GM20431 (cell line): ENCODE measurements around the gene DAO.
"Not testable (repeated sequence)": the region's sequence is repeated elsewhere in the genome, so short reads cannot be mapped to it uniquely, and the experiment has no call there.

ENCODE experiments used
- in situ Hi-C: fragments of 300-500 bp; cut with MseI, MboI; formaldehyde crosslinking; loops from one replicate; pipeline ENCODE4 v1.15.0; 2020; ENCODE audit warnings: low sequenced_read_pairs; ENCODE audit not compliant: unreplicated experiment

DAO gene

GRCh38 chr12:108879615-108880254, at the start of gene DAO:
DAO (plus strand) TSS chr12:108880092; CDS start chr12:108885007, 4,915 bp downstream.
- in situ Hi-C loops, result no loop called here

- in situ Hi-C loops, result no loop called here
These were observed 48.4 kb upstream of the DAO start for GRCh38 chr12:108831309-108831991.

DNA sequence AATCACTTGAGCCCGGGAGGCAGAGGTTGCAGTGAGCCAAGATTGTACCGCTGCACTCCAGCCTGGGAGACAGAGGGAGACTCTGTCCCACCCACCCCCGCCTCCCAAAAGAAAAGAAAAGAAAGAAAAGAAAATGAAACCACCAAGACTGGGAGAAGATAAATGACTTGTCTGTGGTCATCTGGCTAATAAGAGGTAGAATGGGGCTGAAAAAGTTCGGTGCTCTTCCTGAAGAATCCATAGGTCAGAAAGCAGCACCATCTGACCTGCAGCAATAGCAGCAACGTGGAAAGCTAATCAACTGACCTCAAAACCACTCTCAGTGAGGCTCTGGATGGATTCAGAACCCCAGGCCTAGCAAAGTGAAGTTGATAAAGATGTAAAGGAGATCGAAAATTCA, 47.7 kb upstream of the DAO start:
- in situ Hi-C loops, result no loop called here

DNA sequence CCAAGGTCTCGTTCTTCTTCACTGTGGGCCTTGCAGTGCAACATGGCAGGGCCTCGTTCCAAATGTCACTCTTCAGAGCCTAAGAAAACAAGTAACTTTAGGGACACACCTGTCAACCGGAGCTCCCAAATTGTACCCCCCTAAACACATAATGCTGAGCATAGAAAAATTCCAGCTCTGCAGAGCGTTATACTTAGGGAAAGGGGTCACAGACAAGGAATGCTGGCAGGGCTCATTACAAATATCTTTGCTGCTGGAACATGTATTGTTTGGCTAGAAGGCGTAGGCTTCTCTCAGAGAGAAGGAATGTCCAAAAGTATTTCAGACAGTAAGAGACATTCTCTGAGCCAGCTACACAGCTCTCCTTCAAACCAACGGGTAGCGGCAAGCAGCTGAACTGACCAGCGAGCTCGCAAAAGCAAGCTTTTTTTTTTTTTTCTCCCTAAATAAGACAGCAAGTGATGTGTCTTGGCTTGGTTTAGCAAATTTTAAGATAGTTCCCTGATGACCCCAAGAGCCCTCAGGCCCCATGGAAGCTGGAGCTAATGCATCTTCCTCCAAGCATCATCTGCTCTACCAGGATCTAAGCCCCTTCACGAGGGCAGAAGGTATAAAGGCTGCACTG, 47.0 kb upstream of the DAO start:
- in situ Hi-C loops, result no loop called here

- in situ Hi-C loops, result no loop called here
These were observed 46.5 kb upstream of the DAO start for GRCh38 chr12:108833355-108833733.

GRCh38 chr12:108833757-108834472, 46.0 kb upstream of the DAO start:
- in situ Hi-C loops, result no loop called here

DNA sequence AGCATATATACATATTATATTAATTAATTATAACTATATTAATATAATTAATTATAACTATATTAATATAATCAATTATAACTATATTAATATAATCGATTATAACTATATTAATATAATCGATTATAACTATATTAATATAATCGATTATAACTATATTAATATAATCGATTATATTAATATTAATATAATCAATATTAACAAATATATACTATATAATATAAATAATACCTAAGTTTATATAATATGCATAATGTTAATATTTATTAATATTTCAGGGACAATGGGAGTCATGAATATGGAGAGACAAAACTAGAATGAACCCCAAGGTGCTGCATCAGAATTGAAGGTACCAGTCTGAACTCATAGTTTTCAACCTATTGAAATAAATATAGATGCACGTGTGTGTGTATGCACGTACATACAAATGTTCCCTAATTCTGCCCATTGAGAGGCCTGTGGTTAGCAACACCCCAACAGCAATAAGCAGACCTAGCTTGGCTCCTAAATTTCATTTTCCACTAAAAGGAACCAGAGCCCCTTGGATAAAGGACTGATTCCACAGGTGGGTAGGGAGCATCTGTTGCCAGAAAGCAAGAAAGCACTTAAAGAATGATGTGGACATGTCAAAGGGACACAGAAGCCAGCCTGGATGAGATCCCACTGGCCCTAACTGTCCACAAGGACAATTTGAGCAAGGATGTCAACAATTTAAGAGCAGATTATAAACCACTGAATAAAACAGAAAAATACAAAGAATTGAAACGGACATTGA, 43.8 kb upstream of the DAO start:
- in situ Hi-C loops, result no loop called here

GRCh38 chr12:108837239-108837638, 42.7 kb upstream of the DAO start:
- in situ Hi-C loops, result no loop called here

DNA sequence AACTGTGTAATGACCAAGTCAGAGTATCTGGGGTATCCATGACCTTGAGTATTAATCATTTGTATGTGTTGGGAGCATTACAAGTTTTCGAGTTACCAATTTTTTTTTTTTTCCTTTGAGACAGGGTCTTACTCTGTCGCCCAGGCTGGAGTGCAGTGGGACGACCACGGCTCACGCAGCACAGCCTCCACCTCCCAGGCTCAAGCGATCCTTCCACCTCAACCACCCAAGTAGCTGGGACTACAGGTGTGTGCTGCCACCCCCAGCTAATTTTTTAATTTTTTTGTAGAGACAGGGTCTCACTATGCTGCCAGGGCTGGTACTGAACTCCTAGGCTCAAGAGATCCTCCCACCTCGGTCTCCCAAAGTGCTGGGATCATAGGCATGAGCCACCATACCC, 42.2 kb upstream of the DAO start:
- in situ Hi-C loops, result no loop called here

DNA sequence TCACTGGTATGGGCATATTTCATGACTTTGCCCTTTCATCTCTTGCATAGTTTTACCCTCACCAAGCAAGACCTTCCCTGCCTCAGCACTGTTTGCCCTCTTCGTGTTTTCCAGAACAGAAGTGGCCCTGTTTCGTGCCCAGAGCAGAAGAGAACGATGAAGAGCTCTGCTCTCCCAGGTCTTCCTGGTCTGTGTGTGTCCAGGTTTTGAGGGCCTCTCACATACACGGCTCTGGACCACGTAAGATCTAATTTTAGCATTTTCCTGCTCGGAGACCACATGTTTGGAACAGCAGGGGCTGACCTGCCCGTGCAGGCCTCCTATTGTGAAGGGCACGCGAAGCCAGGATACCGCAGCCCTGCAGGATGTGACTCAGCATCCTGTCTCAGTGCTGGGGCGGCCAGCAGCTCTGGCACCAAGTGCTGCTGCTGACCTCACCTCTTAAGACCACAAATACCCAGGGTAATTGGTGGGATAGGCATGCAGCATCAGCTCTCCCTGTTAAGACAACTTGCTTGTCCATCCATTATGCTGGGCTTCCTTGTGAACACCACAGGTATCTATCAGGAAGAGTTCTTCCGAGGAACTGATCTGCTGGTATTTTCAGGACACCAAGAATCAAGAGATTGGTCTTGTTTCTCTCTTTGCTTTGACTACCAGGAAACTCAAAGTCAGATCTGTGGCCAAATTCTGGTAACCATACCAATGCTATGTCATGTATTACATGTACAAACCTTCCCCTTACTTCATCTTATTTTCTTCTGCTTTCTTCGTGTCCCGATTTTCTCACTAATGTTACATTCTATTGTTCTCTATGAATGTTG, 41.5 kb upstream of the DAO start:
- in situ Hi-C loops, result no loop called here

GRCh38 chr12:108839018-108839889, 40.6 kb upstream of the DAO start:
- in situ Hi-C loops, result no loop called here

- in situ Hi-C loops, result no loop called here
These were observed 40.0 kb upstream of the DAO start for GRCh38 chr12:108839890-108840230.

GRCh38 chr12:108840605-108841332, 39.1 kb upstream of the DAO start:
- in situ Hi-C loops, result no loop called here

DNA sequence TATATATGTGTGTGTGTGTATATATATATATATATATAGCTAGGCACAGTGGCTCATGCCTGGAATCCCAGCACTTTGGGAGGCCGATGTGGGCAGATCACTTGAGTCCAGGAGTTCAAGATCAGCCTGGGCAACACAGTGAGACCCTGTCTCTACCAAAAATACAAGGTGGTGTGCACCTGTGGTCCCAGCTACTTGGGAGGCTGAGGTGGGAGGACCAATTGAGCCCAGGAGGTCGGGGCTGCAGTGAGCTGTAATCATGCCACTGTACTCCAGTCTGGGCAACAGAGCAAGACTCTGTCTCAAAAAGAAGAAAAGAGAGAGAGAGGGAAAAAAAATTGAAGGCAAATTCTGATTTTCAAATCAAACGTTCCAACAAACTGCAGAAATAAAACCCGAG, 38.1 kb upstream of the DAO start:
- in situ Hi-C loops, result not testable (repeated sequence)

DNA sequence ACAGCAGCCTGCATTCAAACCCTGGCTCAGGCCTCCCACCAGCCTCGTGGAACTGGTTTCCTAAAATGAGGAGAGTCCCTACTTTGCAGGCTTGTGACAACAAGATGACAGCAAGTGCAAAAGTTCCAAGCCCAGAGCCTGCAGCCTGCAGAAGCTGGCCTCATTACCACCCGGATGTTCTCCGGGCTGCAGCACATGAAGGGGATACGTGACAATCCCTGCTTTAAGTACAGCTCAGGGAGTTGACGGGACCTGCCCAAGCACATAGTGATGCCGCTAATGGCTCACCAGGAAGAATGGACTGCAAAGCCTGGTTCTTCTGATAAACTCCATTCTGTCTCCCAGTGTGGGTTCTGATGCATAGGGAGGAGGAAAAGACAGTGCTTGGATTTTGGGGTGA, 37.5 kb upstream of the DAO start:
- in situ Hi-C loops, result no loop called here

GRCh38 chr12:108843187-108843586, 36.7 kb upstream of the DAO start:
- in situ Hi-C loops, result no loop called here

DNA sequence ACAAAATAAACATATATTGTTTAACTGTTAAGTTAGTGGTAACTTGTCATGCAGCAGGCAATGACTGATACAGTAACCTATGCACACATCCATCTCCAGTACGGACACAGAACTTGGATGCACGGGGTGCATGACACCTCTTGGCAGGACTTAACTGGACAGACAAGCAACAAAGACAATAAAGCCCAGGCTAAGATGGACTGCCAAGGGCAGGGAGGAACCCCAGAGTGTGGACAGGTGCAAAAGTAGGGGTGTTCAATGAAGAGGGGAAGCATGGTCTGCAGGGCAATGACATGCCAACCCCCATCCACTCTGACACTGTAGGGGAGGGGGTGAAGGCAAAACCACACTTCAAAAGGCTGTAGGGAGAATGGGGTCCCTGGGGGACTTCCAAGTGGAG, 34.2 kb upstream of the DAO start:
- in situ Hi-C loops, result no loop called here

GRCh38 chr12:108846290-108846701, 33.6 kb upstream of the DAO start:
- in situ Hi-C loops, result no loop called here
